Panc1 (cell line): ENCODE data around the gene RANBP3.

Experiments
- CTCF ChIP-seq: fragments of 450-650 bp; IDR thresholded peaks from 2 replicates; pipeline ENCODE4 v1.5.1; 2017; ENCODE audit warnings: mild to moderate bottlenecking
- POLR2AphosphoS5 ChIP-seq: IDR thresholded peaks from 2 replicates; pipeline ENCODE4 v1.6.1; 2012; ENCODE audit warnings: mild to moderate bottlenecking, low read depth, low read length, moderate library complexity
- REST ChIP-seq, 2 experiments: IDR thresholded peaks; 2 replicates each; pipeline ENCODE4 v1.6.1; 2011 to 2012; ENCODE audit warnings: low read depth in 2 of 2, control low read depth in 1 of 2, low read length in 1 of 2, mild to moderate bottlenecking in 1 of 2, moderate library complexity in 1 of 2; ENCODE audit not compliant: insufficient read depth in 1 of 2
- TCF7L2 ChIP-seq: IDR thresholded peaks from 2 replicates; pipeline ENCODE4 v1.6.1; 2011; ENCODE audit warnings: mild to moderate bottlenecking, low read depth, low read length, inconsistent platforms

- no peak for TF ChIP-seq CTCF
- TF ChIP-seq TCF7L2: no peak
- no peak for TF ChIP-seq POLR2AphosphoS5
- TF ChIP-seq REST (IDR thresholded peaks at IDR 0.05; ENCODE audit: insufficient read depth in 1 of 2, low read depth in 2 of 2, low read length in 1 of 2): no peak
Measured at GRCh38 chr19:5966215-5966614, 11.7 kb downstream of the RANBP3 start.
